ENCODE results near the gene CBY3. TPM values are rescaled to one million over a fixed set of nuclear protein-coding genes. Genes with fewer than 3 reads are reported as not detected.

Gene CBY3
- total and polyA plus RNA-seq, 2 of the 13 experiments (the other 11 are each of a cell fraction or from before 2014, with no cell fraction given) = not detected

- TF ChIP-seq MBD4 (IDR thresholded peaks at IDR 0.05; ENCODE audit: borderline replicate concordance, low read length) (no peak), ZSCAN25 (CRISPR knock-in tag; IDR thresholded peaks at IDR 0.05) (peak; percentile 56), GFI1 (CRISPR knock-in tag; IDR thresholded peaks at IDR 0.05; ENCODE audit: borderline replicate concordance) (no peak), JUN (CRISPR knock-in tag; IDR thresholded peaks at IDR 0.05) (peak; percentile 84), ZNF543 (CRISPR knock-in tag; IDR thresholded peaks at IDR 0.05) (peak; percentile 94), WIZ (CRISPR knock-in tag; IDR thresholded peaks at IDR 0.05) (no peak; the same call in 1 of the 2 replicates), PRMT3 (CRISPR knock-in tag; IDR thresholded peaks at IDR 0.05; ENCODE audit: borderline replicate concordance, low read depth) (peak; percentile 83; the same call in 1 of the 2 replicates), ZNF263 (CRISPR knock-in tag; IDR thresholded peaks at IDR 0.05) (peak; percentile 79), ZNF768 (CRISPR knock-in tag; IDR thresholded peaks at IDR 0.05) (peak; percentile 78), ZNF3 (CRISPR knock-in tag; IDR thresholded peaks at IDR 0.05) (no peak), ZNF570 (CRISPR knock-in tag; IDR thresholded peaks at IDR 0.05; ENCODE audit: borderline replicate concordance) (peak; percentile 82; the same call in 1 of the 2 replicates), IKZF1 (IDR thresholded peaks at IDR 0.05) (no peak), SKI (IDR thresholded peaks at IDR 0.05; ENCODE audit: partially characterized antibody) (peak; percentile 31), ETS1 (CRISPR knock-in tag; IDR thresholded peaks at IDR 0.05) (peak; percentile 71; the same call in 1 of the 2 replicates), ZNF674 (CRISPR knock-in tag; IDR thresholded peaks at IDR 0.05; ENCODE audit: low read depth) (no peak), CC2D1A (CRISPR knock-in tag; IDR thresholded peaks at IDR 0.05) (no peak), ZNF34 (CRISPR knock-in tag; IDR thresholded peaks at IDR 0.05; ENCODE audit: borderline replicate concordance) (peak; percentile 76; the same call in 1 of the 2 replicates), MTA3 (CRISPR knock-in tag; IDR thresholded peaks at IDR 0.05) (no peak), ZNF891 (CRISPR knock-in tag; IDR thresholded peaks at IDR 0.05) (peak; percentile 86; the same call in 1 of the 2 replicates), MTA1 (CRISPR knock-in tag; IDR thresholded peaks at IDR 0.05; ENCODE audit: borderline replicate concordance) (peak; percentile 75)
- TF ChIP-seq, protein P1, sequence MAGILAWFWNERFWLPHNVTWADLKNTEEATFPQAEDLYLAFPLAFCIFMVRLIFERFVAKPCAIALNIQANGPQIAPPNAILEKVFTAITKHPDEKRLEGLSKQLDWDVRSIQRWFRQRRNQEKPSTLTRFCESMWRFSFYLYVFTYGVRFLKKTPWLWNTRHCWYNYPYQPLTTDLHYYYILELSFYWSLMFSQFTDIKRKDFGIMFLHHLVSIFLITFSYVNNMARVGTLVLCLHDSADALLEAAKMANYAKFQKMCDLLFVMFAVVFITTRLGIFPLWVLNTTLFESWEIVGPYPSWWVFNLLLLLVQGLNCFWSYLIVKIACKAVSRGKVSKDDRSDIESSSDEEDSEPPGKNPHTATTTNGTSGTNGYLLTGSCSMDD (CRISPR knock-in tag; IDR thresholded peaks at IDR 0.05) = peak; percentile 6; the same call in 1 of the 2 replicates
- TF ChIP-seq, protein P2, sequence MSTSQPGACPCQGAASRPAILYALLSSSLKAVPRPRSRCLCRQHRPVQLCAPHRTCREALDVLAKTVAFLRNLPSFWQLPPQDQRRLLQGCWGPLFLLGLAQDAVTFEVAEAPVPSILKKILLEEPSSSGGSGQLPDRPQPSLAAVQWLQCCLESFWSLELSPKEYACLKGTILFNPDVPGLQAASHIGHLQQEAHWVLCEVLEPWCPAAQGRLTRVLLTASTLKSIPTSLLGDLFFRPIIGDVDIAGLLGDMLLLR (CRISPR knock-in tag; IDR thresholded peaks at IDR 0.05) = peak; percentile 75
- TF ChIP-seq, protein P3, sequence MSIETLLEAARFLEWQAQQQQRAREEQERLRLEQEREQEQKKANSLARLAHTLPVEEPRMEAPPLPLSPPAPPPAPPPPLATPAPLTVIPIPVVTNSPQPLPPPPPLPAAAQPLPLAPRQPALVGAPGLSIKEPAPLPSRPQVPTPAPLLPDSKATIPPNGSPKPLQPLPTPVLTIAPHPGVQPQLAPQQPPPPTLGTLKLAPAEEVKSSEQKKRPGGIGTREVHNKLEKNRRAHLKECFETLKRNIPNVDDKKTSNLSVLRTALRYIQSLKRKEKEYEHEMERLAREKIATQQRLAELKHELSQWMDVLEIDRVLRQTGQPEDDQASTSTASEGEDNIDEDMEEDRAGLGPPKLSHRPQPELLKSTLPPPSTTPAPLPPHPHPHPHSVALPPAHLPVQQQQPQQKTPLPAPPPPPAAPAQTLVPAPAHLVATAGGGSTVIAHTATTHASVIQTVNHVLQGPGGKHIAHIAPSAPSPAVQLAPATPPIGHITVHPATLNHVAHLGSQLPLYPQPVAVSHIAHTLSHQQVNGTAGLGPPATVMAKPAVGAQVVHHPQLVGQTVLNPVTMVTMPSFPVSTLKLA (IDR thresholded peaks at IDR 0.05) = peak; percentile 62
- TF ChIP-seq, protein P4, sequence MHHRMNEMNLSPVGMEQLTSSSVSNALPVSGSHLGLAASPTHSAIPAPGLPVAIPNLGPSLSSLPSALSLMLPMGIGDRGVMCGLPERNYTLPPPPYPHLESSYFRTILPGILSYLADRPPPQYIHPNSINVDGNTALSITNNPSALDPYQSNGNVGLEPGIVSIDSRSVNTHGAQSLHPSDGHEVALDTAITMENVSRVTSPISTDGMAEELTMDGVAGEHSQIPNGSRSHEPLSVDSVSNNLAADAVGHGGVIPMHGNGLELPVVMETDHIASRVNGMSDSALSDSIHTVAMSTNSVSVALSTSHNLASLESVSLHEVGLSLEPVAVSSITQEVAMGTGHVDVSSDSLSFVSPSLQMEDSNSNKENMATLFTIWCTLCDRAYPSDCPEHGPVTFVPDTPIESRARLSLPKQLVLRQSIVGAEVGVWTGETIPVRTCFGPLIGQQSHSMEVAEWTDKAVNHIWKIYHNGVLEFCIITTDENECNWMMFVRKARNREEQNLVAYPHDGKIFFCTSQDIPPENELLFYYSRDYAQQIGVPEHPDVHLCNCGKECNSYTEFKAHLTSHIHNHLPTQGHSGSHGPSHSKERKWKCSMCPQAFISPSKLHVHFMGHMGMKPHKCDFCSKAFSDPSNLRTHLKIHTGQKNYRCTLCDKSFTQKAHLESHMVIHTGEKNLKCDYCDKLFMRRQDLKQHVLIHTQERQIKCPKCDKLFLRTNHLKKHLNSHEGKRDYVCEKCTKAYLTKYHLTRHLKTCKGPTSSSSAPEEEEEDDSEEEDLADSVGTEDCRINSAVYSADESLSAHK (CRISPR knock-in tag; IDR thresholded peaks at IDR 0.05; ENCODE audit: borderline replicate concordance) = peak; percentile 40; the same call in 1 of the 2 replicates
These were observed 2.4 kb downstream of the CBY3 start (continued) for GRCh38 chr5:179678223-179679013.

Data from HepG2 (cell line).